ENCODE data around the gene PARP1.

The PARP1 gene

DNA sequence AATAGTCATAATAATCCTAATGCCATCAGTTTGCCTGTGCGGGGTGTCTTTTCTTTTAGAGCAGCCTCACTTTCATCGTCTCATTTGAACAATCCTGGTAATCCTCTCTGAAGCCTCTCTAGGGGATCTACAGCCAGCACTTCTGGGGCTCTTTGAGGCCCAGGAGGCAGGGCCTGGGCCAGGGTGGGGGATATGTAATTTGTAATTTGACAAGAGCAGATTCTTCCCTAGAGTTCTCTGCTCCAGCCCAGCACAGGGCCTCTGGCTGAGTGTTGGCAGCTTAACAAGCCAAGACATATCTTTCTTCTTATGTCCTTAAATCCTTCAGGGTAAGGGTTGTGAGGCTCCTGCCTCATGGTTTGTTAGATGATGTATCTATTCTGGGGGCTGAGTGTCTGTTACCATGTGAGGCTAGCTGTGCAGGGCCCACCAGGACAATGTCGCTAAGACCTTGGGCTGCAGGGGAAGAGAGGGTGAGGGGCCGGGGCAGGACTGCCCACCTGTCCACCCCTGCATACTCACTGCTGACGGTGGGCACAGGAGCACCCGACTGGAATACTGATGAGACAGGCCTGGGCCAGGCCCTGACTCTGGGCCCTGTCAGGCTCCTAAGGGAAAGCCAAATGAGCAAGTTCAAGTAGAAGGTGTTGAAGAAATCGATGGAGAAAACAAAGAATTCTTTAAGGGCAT lies 45.3 kb upstream of the PARP1 start:
- Histone ChIP-seq H3K27ac (ENCODE audit: poor library complexity, severe bottlenecking) (no peak overlapping the region), H3K4me3 (ENCODE audit: severe bottlenecking) (no peak overlapping the region), H3K4me1 (ENCODE audit: insufficient read depth, poor library complexity, severe bottlenecking) (no peaks in the 10 kb centered on the region), H3K9me3 (ENCODE audit: severe bottlenecking) (no peaks in the 10 kb centered on the region), H3K27me3 (ENCODE audit: insufficient read depth, poor library complexity, severe bottlenecking) (no peaks in the 10 kb centered on the region), H3K36me3 (ENCODE audit: low read depth) (no peaks in the 10 kb centered on the region)
- no peak for DNase-seq (ENCODE audit: low spot score)
- no peak for ATAC-seq (ENCODE audit: low read depth)
- TF ChIP-seq, protein P1, sequence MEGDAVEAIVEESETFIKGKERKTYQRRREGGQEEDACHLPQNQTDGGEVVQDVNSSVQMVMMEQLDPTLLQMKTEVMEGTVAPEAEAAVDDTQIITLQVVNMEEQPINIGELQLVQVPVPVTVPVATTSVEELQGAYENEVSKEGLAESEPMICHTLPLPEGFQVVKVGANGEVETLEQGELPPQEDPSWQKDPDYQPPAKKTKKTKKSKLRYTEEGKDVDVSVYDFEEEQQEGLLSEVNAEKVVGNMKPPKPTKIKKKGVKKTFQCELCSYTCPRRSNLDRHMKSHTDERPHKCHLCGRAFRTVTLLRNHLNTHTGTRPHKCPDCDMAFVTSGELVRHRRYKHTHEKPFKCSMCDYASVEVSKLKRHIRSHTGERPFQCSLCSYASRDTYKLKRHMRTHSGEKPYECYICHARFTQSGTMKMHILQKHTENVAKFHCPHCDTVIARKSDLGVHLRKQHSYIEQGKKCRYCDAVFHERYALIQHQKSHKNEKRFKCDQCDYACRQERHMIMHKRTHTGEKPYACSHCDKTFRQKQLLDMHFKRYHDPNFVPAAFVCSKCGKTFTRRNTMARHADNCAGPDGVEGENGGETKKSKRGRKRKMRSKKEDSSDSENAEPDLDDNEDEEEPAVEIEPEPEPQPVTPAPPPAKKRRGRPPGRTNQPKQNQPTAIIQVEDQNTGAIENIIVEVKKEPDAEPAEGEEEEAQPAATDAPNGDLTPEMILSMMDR (IDR thresholded peaks at IDR 0.05; ENCODE audit: poor library complexity, severe bottlenecking) = no peak

DNA sequence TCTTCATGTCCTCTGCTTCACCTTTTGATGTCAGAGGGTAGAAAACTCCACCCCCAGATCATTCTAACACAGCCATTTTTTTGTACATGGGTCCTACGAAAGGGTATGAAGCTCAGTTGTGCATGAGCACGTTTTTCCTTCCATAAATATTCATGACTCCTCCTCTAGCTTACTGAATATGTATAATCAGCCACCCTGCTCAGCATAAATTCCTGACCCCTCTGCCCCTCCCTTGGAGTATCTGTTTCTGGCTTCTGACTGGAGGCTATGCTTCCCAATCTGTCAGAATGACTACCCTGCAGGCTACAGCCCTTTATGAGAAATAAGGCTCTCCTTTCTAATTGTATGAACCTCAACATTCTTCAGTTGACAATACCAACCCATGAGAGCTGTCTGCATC lies 42.8 kb upstream of the PARP1 start:
- H3K4me3 ChIP-seq (ENCODE audit: severe bottlenecking) = no peak overlapping the region
- ATAC-seq (ENCODE audit: low read depth) (no peak), DNase-seq (ENCODE audit: low spot score) (no peak)
- no peak overlapping the region for H3K27ac ChIP-seq (ENCODE audit: poor library complexity, severe bottlenecking)
- TF ChIP-seq, protein P1 (IDR thresholded peaks at IDR 0.05; ENCODE audit: poor library complexity, severe bottlenecking) = no peak
- H3K4me1 ChIP-seq (ENCODE audit: insufficient read depth, poor library complexity, severe bottlenecking) = no peaks in the 10 kb centered on the region
- no peaks in the 10 kb centered on the region for H3K27me3 ChIP-seq (ENCODE audit: insufficient read depth, poor library complexity, severe bottlenecking)
- H3K36me3 ChIP-seq (ENCODE audit: low read depth) = no peaks in the 10 kb centered on the region
- H3K9me3 ChIP-seq (ENCODE audit: severe bottlenecking) = no peaks in the 10 kb centered on the region

DNA sequence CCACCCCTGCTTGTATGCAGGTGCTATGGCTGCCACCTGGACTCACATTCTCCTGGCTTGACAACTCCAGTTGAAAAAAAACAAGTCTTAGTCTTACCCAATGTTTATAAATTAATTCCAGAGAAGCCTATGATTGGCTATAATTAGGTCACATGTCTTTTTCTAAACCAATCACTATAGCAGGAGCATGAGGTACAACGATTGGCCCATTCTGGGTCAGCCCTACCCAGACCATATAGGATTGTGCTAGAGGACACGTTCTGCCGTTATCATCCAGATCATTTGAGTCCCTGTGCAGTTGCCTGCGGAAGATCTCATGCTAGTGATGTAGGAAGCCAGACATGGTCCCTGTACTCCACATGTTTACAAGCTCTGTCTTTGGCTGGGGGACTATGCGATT lies 41.9 kb upstream of the PARP1 start:
- Histone ChIP-seq H3K27me3 (ENCODE audit: insufficient read depth, poor library complexity, severe bottlenecking) (no peaks in the 10 kb centered on the region), H3K9me3 (ENCODE audit: severe bottlenecking) (no peaks in the 10 kb centered on the region), H3K27ac (ENCODE audit: poor library complexity, severe bottlenecking) (no peak overlapping the region), H3K4me1 (ENCODE audit: insufficient read depth, poor library complexity, severe bottlenecking) (no peaks in the 10 kb centered on the region), H3K4me3 (ENCODE audit: severe bottlenecking) (no peak overlapping the region), H3K36me3 (ENCODE audit: low read depth) (no peaks in the 10 kb centered on the region)
- no peak for DNase-seq (ENCODE audit: low spot score)
- TF ChIP-seq, protein P1 (IDR thresholded peaks at IDR 0.05; ENCODE audit: poor library complexity, severe bottlenecking) = no peak
- ATAC-seq (ENCODE audit: low read depth) = no peak

DNA sequence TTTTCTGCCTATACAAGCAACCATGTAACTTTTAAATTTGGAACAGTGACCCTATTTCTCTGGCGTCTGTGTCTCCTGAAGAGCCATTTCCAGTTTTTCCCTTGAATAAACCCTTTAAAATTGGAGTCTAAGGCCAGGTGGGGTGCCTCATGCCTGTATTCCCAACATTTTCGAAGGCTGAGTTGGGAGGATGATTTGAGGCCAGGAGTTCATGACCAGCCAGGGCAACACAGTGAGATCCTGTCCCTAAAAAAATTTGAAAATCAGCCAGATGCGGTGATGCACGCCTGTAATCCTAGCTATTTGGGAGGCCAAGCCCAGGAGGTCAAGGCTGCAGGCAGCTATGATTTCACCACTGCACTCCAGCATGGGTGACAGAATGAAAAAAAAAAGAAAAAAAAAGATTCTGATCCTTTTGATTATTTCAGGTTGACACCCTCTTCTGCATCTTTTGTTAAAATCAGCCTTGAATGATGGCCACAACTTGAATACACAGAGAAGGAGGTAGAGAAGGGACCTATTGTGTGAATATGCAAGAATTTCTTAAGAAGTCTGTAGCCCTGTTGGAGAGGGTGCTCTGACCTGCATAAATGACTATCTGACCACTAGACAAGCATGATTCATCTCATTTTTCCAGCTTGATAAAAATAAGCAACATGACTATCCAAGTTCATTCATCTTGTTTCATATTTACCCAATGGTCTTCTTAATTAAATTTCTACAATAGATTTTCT lies 40.2 kb upstream of the PARP1 start:
- no peaks in the 10 kb centered on the region for H3K9me3 ChIP-seq (ENCODE audit: severe bottlenecking)
- no peaks in the 10 kb centered on the region for H3K4me1 ChIP-seq (ENCODE audit: insufficient read depth, poor library complexity, severe bottlenecking)
- TF ChIP-seq, protein P1 (IDR thresholded peaks at IDR 0.05; ENCODE audit: poor library complexity, severe bottlenecking) = no peak
- no peak overlapping the region for H3K27ac ChIP-seq (ENCODE audit: poor library complexity, severe bottlenecking)
- no peaks in the 10 kb centered on the region for H3K27me3 ChIP-seq (ENCODE audit: insufficient read depth, poor library complexity, severe bottlenecking)
- no peaks in the 10 kb centered on the region for H3K36me3 ChIP-seq (ENCODE audit: low read depth)
- no peak for ATAC-seq (ENCODE audit: low read depth)
- no peak for DNase-seq (ENCODE audit: low spot score)
- H3K4me3 ChIP-seq (ENCODE audit: severe bottlenecking) = no peak overlapping the region

DNA sequence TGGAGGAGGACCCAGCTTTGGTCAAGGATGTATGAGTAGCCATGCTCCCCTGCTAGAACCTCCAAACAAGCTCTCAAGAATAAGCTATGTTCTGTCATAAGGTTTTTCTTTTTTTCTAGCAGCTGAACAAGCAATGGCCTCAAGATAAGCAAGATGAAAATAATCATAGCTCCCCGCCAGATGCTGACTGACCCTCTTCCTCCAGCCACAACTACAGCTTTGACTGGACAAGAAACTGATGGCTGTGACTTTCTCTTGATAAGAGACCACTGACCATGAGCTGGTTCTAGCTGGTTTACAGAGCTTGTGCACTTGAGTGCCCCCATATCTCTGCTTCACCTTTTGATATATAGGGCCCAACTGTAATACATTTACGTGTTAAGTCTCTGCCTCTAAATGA lies 38.2 kb upstream of the PARP1 start:
- Histone ChIP-seq H3K36me3 (ENCODE audit: low read depth) (no peaks in the 10 kb centered on the region), H3K27me3 (ENCODE audit: insufficient read depth, poor library complexity, severe bottlenecking) (no peaks in the 10 kb centered on the region), H3K27ac (ENCODE audit: poor library complexity, severe bottlenecking) (no peak overlapping the region), H3K9me3 (ENCODE audit: severe bottlenecking) (no peaks in the 10 kb centered on the region), H3K4me1 (ENCODE audit: insufficient read depth, poor library complexity, severe bottlenecking) (no peaks in the 10 kb centered on the region), H3K4me3 (ENCODE audit: severe bottlenecking) (no peak overlapping the region)
- ATAC-seq (ENCODE audit: low read depth) (no peak), DNase-seq (ENCODE audit: low spot score) (no peak)
- TF ChIP-seq, protein P1 (IDR thresholded peaks at IDR 0.05; ENCODE audit: poor library complexity, severe bottlenecking) = no peak
